Measurements from ENCODE around the gene C2orf92.

- TF ChIP-seq CTCF (conservative IDR thresholded peaks at IDR 0.05) (no peak), EZH2 (IDR thresholded peaks at IDR 0.05; ENCODE audit: low read depth) (no peak)
Observed at GRCh38 chr2:97751752-97752151, 82.2 kb downstream of the C2orf92 start.
